GM13976 (cell line): ENCODE data around the gene TMEM179.
"Not testable (repeated sequence)": the region's sequence is repeated elsewhere in the genome, so short reads cannot be mapped to it uniquely, and the experiment has no call there.

ENCODE experiments used
- DNase-seq: peaks from one replicate; pipeline ENCODE4 v3.0.0; 2012; ENCODE audit warnings: low spot score
- CTCF ChIP-seq: IDR thresholded peaks from 2 replicates; pipeline ENCODE4 v1.5.1; 2012; ENCODE audit warnings: borderline replicate concordance, mild to moderate bottlenecking; ENCODE audit not compliant: insufficient read depth; ENCODE audit errors: extremely low read depth, missing control alignments, control extremely low read depth
- in situ Hi-C: fragments of 300-500 bp; cut with MboI; formaldehyde crosslinking; loops from one replicate; pipeline ENCODE4 v1.12.0; 2022; ENCODE audit warnings: low sequenced_read_pairs, mixed read lengths, inconsistent platforms; ENCODE audit not compliant: unreplicated experiment

The TMEM179 gene

GRCh38 chr14:104604458-104605449 is at the start of gene TMEM179:
TSS of gene TMEM179 (minus strand) at chr14:104604772. CDS start at chr14:104604741, 31 bp downstream.
- in situ Hi-C loops: no loop called here
- peak; percentile 60 for DNase-seq

GRCh38 chr14:104654119-104654518 is 49.5 kb upstream of the TMEM179 start:
- TF ChIP-seq CTCF: no peak
- no peak for DNase-seq
- in situ Hi-C loops: no loop called here

More at GRCh38 chr14:104604458-104605449, at the start of gene TMEM179:
- TF ChIP-seq CTCF: no peak

GRCh38 chr14:104653130-104653920 is 48.8 kb upstream of the TMEM179 start:
- in situ Hi-C loops, DNase-seq: not testable (repeated sequence)

- TF ChIP-seq CTCF: no peak
- in situ Hi-C loops: no loop called here
- no peak for DNase-seq
Measured at GRCh38 chr14:104652386-104652785, 47.8 kb upstream of the TMEM179 start.

GRCh38 chr14:104651876-104652260 is 47.3 kb upstream of the TMEM179 start:
- DNase-seq: no peak
- TF ChIP-seq CTCF: no peak
- in situ Hi-C loops: no loop called here

GRCh38 chr14:104650981-104651875 is 46.7 kb upstream of the TMEM179 start:
- TF ChIP-seq CTCF: no peak
- DNase-seq: no peak
- in situ Hi-C loops: no loop called here
